HG02938 (cell line): Measurements from ENCODE around the gene CD96.
A peak's percentile ranks its signal among the peaks of the same experiment; 100 is the strongest.

ENCODE experiments used
- ATAC-seq: cut with Tn5 transposase; IDR thresholded peaks from one replicate; pipeline ENCODE4 v1.9.1; 2021; ENCODE audit warnings: mild to moderate bottlenecking, moderate library complexity; ENCODE audit not compliant: unreplicated experiment

CD96 gene

GRCh38 chr3:111592936-111593335 is 50.9 kb downstream of the CD96 start:
- ATAC-seq = no peak

DNA sequence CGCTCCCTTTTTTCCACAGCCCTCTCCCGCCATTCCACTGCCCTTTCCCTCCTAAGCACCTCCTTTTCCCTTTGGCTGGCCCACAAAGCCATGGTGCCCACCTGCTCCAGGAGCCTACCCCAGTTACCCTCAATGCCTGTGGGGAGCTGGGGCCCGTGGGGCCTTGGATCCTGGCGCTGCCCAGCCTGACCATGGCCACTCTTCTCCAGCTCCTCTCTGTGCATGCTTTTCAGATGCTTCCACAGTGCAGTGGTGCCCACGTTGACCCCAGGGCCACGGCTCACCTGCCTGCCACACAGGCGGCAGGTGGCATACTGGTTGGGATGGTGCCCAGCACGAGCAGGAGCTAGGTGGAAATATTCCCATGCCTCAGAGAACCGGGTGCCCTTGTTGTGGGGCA is 51.7 kb downstream of the CD96 start:
- ATAC-seq = no peak

DNA sequence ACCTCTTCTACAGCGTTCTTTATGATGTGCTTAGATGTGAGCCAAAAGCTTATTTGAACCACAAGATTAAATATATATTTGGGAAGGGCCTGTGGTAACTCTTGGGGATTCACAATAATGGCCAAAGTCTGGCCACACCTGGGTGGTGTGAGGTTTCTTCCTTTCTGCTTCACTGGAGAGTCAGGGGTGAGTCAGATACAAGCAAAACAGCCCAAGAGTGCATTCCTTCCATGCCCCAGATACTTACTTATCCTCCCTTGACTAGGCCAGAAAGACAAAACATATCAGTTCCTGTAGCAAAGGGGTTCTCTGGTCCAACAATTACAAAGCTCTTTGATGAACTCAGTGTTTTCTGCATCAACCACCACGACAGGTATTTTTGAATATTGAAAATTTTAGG is 52.2 kb downstream of the CD96 start:
- peak; percentile 70 for ATAC-seq

DNA sequence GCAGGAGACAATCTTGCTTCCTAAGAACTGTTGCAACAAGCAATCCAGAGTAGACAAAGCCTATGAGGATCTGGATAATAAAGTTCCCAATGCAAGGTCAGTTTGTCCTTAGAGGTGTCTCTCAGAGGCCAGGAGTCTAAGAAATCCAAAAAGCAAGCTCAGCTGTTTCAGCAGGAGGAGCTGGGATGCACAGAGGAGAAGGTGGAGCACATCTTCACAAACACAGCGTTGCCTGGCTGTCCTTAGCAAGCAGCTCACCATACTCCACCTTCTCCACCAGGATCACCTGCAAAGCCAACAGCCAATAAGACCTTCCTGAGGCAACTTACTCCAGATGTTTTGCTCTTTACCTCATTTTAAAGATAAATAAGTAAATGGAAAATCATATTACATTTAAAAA is 52.8 kb downstream of the CD96 start:
- no peak for ATAC-seq

DNA sequence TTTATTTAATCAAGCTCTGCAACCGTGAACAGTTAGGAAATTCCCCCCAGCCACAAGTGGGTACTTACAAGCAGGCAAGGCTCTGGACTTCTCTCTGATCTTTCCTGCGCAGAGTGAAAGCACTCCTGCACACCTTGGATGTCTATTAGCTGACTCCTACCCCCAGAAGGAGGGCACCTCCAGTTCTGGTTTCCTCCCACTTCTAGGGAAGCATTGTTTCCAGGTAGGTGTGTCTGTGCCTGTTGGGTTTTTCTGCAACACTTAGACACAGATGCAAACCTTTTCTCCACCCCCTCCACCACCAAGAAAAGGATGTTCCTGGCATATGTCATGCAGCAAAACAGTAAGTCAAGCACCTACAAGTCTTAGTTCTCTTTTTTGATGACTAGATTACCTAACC is 53.2 kb downstream of the CD96 start, which contains the start of gene ZBED2:
Gene ZBED2 (minus strand): TSS at position 115 of the 400 bp plus-strand sequence. CDS start 1,145 bp downstream, outside the sequence.
- ATAC-seq = peak; percentile 52

GRCh38 chr3:111596328-111596727 is 54.3 kb downstream of the CD96 start:
- no peak for ATAC-seq

DNA sequence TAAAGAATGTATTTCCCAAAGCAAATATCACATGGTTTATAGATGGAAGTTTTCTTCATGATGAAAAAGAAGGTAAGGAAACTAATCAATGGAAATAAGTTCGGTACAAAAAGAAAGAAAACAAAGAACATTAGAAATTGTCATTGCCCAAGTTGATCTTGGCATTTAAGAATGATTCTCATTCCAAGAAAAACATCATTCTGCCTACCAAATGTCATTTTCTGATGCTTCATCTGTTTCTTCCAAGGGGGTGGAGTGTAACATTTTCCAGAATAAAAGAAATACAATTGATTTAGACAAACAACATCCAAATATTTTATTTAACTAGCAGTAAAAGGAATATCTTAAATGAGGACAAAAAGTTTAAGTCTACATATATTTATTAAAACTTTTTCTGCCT is 56.1 kb downstream of the CD96 start:
- ATAC-seq = no peak

- no peak for ATAC-seq
These were observed 56.6 kb downstream of the CD96 start for GRCh38 chr3:111598552-111598951.

DNA sequence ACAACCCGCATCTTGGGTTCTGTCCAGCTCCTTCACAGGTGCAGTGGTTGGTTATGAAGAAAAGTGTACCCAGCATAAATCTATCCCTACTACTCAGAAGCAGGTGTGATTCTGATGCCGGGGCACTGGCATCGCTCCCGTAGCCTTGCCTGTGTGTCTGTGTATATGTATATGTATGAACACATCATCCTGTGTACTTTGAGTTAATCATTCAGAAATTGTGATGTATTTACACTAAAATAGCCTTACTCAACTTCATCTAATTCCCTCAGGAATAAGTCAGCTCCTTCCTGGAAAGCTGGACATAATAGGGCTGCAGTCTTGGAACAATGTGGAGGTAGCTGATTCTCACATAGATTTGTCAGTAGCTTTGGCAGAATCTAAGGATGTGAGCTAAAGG is 59.8 kb downstream of the CD96 start:
- ATAC-seq = no peak

- peak; percentile 51 for ATAC-seq
These were observed 61.7 kb downstream of the CD96 start for GRCh38 chr3:111603679-111604078.

DNA sequence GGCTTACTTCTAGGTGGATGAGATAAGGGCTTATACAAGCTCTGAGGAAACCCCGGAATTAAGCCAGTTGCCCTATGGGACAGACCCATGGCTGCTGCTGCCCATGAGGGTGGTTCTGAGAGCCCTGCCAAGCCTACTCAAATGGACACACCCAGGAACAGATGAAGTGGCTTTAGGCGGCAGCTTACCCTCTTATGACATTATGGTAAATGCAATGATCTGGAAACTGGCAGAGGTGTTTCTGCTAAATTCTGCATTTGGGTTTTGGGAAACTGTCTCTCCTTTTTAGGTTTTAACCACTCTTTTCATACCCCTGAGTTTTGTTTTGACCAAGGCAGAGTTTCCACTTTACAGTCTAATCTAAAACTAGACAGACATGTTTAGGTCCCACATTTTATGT is 62.1 kb downstream of the CD96 start:
- ATAC-seq = no peak

GRCh38 chr3:111605018-111605417 is 63.0 kb downstream of the CD96 start:
- no peak for ATAC-seq

DNA sequence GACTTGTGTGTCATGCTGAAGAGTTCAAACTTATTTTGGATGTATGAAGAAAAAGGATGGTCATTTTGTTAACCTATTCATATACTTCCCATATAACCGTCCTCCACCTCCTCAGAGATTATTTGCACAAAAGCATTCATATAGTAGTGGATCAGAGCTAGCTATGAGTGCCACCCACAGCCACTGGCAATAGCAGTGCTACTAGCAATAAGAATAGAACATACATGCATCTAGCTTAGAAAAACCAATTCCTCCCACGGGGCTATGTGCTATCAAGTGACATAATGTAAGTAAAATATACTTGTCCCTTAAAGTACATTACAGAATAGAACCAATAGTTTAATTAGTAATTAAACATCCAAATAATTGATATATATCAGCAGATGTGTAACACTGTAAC is 63.5 kb downstream of the CD96 start:
- ATAC-seq = no peak

- no peak for ATAC-seq
These were observed 65.4 kb downstream of the CD96 start for GRCh38 chr3:111607240-111607920.

GRCh38 chr3:111608383-111608782 is 66.4 kb downstream of the CD96 start:
- ATAC-seq = no peak

DNA sequence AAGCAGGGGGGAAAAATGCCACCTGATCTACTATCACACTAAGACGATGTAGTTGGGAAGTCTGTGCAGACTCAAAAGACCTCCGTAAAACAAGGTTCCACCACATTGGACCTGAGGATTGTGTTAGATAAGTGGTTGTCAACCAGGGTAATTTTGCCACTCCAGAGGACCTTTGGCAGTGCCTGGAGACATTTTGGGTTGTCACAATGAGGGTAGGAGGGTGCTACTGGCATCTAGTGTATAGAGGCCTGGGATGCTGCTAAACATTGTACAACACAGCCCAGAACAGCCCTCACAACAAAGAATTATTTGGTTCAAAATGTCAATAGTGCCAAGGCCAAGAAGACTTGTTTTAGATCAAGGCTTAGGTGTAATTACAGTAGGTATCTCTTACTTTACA is 67.7 kb downstream of the CD96 start:
- no peak for ATAC-seq

- ATAC-seq = peak; percentile 94
These were observed 68.2 kb downstream of the CD96 start for GRCh38 chr3:111610189-111610588.

DNA sequence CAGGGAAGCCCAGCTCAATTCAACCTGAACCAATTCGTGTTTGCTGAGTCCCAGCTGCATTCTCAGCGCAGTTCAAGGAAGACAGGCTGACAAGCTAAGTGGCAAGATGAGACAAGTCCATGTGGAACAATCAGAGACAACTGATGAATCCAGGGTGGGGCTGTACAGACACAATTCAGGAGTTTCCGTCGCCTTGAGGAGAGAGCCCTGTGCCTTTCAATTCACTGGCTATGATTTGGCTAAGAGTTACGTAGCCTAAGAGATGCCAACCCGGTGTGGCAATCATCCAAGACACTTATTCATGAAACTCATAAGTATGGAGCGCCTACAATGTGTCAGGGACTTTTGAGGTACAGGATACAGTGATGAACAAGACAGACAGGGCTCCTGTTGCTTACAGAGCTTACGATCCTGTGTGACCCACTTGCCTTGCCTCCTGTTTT is 68.6 kb downstream of the CD96 start:
- ATAC-seq = peak; percentile 17

GRCh38 chr3:111613294-111613693 is 71.3 kb downstream of the CD96 start:
- no peak for ATAC-seq

GRCh38 chr3:111615880-111616279 is 73.9 kb downstream of the CD96 start:
- no peak for ATAC-seq

DNA sequence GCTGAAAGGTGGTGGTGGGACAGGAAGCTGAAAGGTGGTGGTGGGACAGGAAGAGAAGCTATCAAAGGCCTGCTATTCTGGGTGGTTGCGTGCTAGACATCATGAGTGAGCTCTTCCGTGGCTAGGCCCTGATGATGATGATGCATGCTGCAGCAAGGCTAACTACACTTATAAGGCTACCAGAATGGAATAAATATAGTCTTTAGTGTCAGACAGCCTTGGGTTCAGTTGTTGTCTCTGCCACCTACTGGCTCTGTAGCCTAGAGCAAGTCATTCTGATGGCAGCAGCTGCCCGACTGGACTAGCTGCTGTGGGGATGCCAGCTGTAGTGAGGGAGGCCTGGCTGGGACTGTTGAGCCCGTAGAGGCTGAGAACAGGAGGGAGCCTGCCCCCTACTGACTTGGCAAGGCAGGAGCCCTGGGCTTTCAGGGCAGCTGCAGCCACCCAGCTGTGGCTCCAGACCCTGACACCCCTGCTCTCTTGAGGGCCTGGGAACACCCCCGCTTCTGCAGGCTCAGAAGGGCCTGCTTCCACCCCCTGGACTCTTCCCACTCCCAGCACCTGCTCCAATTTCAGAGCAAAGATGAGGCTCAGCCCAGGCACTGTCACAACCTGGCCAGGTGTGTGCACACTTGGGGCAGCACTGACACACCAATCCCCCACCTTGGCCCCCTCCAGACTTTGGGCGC is 74.6 kb downstream of the CD96 start:
- peak; percentile 75 for ATAC-seq

GRCh38 chr3:111617406-111617805 is 75.4 kb downstream of the CD96 start:
- no peak for ATAC-seq
